IPS DF 6.9 (cell line): ENCODE results near the gene CDK11B.
"Not testable (repeated sequence)": the region's sequence is repeated elsewhere in the genome, so short reads cannot be mapped to it uniquely, and the experiment has no call there.

Experiments
- DNase-seq: peaks from one replicate; pipeline ENCODE4 v3.0.0-alpha.2; 2013; ENCODE audit warnings: low read depth, low spot score
- H3K27ac ChIP-seq: one replicate; pipeline ENCODE4 v1.5.1; 2013; ENCODE audit warnings: low read length, control low read depth
- H3K27me3 ChIP-seq: 2 replicates; pipeline ENCODE4 v1.6.1; 2013; ENCODE audit warnings: mild to moderate bottlenecking, low read length; ENCODE audit not compliant: control insufficient read depth, insufficient read depth
- H3K36me3 ChIP-seq: 2 replicates; pipeline ENCODE4 v1.6.1; 2013; ENCODE audit warnings: low read length; ENCODE audit not compliant: control insufficient read depth, insufficient read depth
- H3K4me1 ChIP-seq: 2 replicates; pipeline ENCODE4 v1.6.1; 2013; ENCODE audit warnings: low read length; ENCODE audit not compliant: control insufficient read depth, insufficient read depth
- H3K4me3 ChIP-seq: 2 replicates; pipeline ENCODE4 v1.5.1; 2013; ENCODE audit warnings: mild to moderate bottlenecking, low read length
- H3K9me3 ChIP-seq: 2 replicates; pipeline ENCODE4 v1.6.1; 2013; ENCODE audit warnings: low read length, inconsistent platforms; ENCODE audit not compliant: control insufficient read depth, insufficient read depth
- WGBS: extraction: QIAGEN DNeasy Blood & Tissue Kit; methylation state at CpG from one replicate; pipeline ENCODE4 v1.1.7; 2013; ENCODE audit warnings: mixed read lengths, missing lambda C conversion rate; ENCODE audit not compliant: insufficient read length, insufficient coverage; 5-methylcytosine and 5-hydroxymethylcytosine counted together

The CDK11B gene

GRCh38 chr1:1658583-1659549 is at the start of gene CDK11B:
CDK11B (minus strand) TSS chr1:1659004; CDS start chr1:1657485, 1,519 bp downstream.
- H3K4me3 ChIP-seq: peak within 1 kb of the TSS; percentile 100; the same call in 1 of the 2 replicates
- not testable (repeated sequence) for H3K4me1 ChIP-seq, H3K9me3 ChIP-seq, H3K36me3 ChIP-seq, H3K27ac ChIP-seq, H3K27me3 ChIP-seq
- no CpG with 5 or more reads among the region's 96 CpGs for WGBS
- peak; percentile 76 for DNase-seq

GRCh38 chr1:1707897-1708296 is 49.1 kb upstream of the CDK11B start:
- no CpG with 5 or more reads among the region's 20 CpGs for WGBS
- H3K36me3 ChIP-seq, H3K27ac ChIP-seq, H3K4me1 ChIP-seq, H3K27me3 ChIP-seq, DNase-seq, H3K4me3 ChIP-seq, H3K9me3 ChIP-seq: not testable (repeated sequence)

GRCh38 chr1:1707241-1707640 is 48.4 kb upstream of the CDK11B start:
- not testable (repeated sequence) for H3K4me3 ChIP-seq, H3K27ac ChIP-seq, H3K36me3 ChIP-seq, H3K9me3 ChIP-seq, H3K4me1 ChIP-seq, H3K27me3 ChIP-seq, DNase-seq
- no CpG with 5 or more reads among the region's 23 CpGs for WGBS

- not testable (repeated sequence) for DNase-seq, H3K9me3 ChIP-seq, H3K4me3 ChIP-seq, H3K4me1 ChIP-seq, H3K27me3 ChIP-seq, H3K27ac ChIP-seq, H3K36me3 ChIP-seq
- no CpG with 5 or more reads among the region's 10 CpGs for WGBS
Observed at GRCh38 chr1:1705623-1706022, 46.8 kb upstream of the CDK11B start.

- not testable (repeated sequence) for H3K4me3 ChIP-seq, H3K4me1 ChIP-seq, H3K36me3 ChIP-seq, DNase-seq, H3K27ac ChIP-seq, H3K9me3 ChIP-seq, H3K27me3 ChIP-seq
- no CpG with 5 or more reads among the region's 27 CpGs for WGBS
Observed at GRCh38 chr1:1704284-1704957, 45.6 kb upstream of the CDK11B start.

- DNase-seq: no peak
- Histone ChIP-seq H3K27ac (no peak overlapping the region), H3K27me3 (no peaks in the 10 kb centered on the region), H3K4me1 (no peaks in the 10 kb centered on the region), H3K4me3 (no peak overlapping the region), H3K9me3 (no peaks in the 10 kb centered on the region), H3K36me3 (peaks cover 10% of the 10 kb centered on the region; the same call in 1 of the 2 replicates)
- no CpG with 5 or more reads among the region's 22 CpGs for WGBS
Observed at GRCh38 chr1:1703796-1704195, 45.0 kb upstream of the CDK11B start.

GRCh38 chr1:1702506-1702905 is 43.7 kb upstream of the CDK11B start:
- not testable (repeated sequence) for H3K27me3 ChIP-seq, H3K9me3 ChIP-seq, H3K4me1 ChIP-seq, H3K36me3 ChIP-seq, H3K4me3 ChIP-seq, DNase-seq, H3K27ac ChIP-seq
- WGBS: no CpG with 5 or more reads among the region's 18 CpGs

- WGBS: no CpG with 5 or more reads among the region's 33 CpGs
- not testable (repeated sequence) for H3K9me3 ChIP-seq
Observed at GRCh38 chr1:1700557-1700956, 41.8 kb upstream of the CDK11B start.

GRCh38 chr1:1700067-1700466 is 41.3 kb upstream of the CDK11B start:
- WGBS: no CpG with 5 or more reads among the region's 45 CpGs
- H3K4me1 ChIP-seq, DNase-seq, H3K36me3 ChIP-seq, H3K9me3 ChIP-seq, H3K27ac ChIP-seq, H3K4me3 ChIP-seq, H3K27me3 ChIP-seq: not testable (repeated sequence)

More at GRCh38 chr1:1700557-1700956, 41.8 kb upstream of the CDK11B start:
- H3K4me1 ChIP-seq, H3K27ac ChIP-seq, H3K36me3 ChIP-seq, H3K27me3 ChIP-seq, DNase-seq, H3K4me3 ChIP-seq: not testable (repeated sequence)

- not testable (repeated sequence) for H3K4me3 ChIP-seq, H3K9me3 ChIP-seq, H3K36me3 ChIP-seq, H3K27ac ChIP-seq, H3K27me3 ChIP-seq, DNase-seq, H3K4me1 ChIP-seq
- WGBS: no CpG with 5 or more reads among the region's 19 CpGs
Observed at GRCh38 chr1:1699061-1699460, 40.3 kb upstream of the CDK11B start.
